ENCODE results near the gene VPS16.

VPS16 gene

GRCh38 chr20:2835331-2835796 is 5.2 kb upstream of the VPS16 start:
- DNase-seq (ENCODE audit: low read depth): no peak

- DNase-seq (ENCODE audit: low read depth): no peak
These were observed 4.5 kb upstream of the VPS16 start for GRCh38 chr20:2836035-2836434.

DNA sequence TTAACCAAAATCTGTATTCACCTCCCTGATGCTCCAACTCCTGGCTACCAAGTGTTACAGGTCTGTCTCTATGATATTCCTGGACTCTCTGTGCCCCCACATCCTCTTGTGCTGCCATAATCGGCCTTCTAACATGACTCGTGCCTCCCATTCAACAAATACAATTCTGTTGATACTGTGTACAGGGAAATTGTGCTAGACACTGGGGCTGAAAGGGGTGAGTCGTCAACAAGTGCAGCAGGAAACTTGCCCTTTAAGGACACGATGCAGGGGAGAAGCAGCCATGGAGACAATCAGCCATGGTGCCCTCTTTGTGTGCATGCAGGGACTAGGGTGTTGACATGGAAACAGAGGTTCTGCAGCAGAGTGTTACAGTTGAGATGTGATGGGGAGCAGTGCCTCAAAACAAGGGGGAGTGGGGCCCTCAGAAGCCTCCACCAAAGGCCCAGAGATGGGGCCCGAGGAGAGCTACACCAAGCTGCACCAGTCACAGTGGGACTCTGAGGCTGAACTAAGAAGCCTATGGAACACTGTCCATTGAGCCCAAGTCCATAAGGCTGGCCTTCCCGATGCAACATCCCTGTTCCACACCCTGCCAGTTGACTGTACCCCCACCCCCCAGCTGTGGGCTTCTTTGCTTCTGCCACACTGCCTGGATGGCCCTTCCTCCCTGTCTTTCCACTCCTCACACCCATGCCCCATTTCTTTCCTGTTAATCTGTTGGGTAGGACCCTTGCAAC is 3.2 kb upstream of the VPS16 start:
- DNase-seq (ENCODE audit: low read depth): no peak

DNA sequence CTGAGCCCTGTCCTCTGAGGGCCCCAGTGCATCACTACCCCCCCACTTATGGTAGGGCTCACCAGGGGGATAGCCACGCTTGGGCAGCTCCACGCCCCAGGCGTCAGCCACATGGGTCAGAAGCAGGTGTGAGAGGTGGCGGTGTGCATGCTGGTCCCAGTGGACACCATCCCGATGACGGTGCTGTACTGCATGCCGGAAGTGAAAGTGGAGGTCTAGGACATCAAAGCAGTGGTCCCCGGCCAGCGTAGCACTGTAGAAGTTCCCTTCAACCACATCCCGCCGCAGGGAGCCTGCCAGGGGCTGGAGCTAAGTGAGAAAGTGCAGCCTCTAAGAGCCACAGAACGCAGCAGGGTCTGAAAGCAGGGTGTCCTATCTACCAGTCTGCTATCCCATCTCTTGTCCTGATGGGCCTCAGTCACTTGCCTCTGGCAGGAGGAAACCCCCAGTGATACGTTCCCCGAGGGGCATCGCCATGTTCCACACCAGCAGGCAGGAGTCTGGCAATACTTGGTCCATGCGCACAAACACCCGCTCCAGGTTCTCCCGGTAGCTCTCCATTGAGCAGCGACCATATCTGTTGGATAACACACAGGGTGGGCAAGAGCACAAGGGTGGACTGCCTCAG is 2.3 kb upstream of the VPS16 start:
- DNase-seq (ENCODE audit: low read depth): no peak

GRCh38 chr20:2838847-2839671 is 1.5 kb upstream of the VPS16 start:
- no peak for DNase-seq (ENCODE audit: low read depth)

DNA sequence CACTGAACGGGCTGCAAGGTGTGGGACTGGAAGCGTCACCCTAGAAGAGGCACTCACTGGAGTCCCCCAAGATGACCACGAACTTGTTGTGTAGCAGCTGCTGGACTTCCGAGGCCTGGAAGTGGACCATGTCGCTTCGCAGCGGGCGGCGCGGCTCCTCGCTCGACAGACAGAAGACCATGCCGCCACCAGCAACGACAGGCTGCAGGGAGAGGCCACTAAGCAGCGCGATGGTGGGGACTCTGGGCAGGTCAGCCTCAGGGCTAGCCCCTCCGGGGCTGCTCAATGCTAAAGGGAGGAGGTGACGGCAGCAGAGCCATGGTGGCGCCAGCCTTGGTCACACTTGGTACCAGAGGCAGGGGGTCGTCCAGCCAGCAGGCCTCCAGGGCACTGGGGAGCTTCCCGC is 810 bp upstream of the VPS16 start:
- DNase-seq (ENCODE audit: low read depth): no peak

GRCh38 chr20:2840967-2841531 is 504 bp downstream of the VPS16 start:
- DNase-seq (ENCODE audit: low read depth): peak; percentile 26

GRCh38 chr20:2845607-2846006 is 5.1 kb downstream of the VPS16 start:
- DNase-seq (ENCODE audit: low read depth): no peak

DNA sequence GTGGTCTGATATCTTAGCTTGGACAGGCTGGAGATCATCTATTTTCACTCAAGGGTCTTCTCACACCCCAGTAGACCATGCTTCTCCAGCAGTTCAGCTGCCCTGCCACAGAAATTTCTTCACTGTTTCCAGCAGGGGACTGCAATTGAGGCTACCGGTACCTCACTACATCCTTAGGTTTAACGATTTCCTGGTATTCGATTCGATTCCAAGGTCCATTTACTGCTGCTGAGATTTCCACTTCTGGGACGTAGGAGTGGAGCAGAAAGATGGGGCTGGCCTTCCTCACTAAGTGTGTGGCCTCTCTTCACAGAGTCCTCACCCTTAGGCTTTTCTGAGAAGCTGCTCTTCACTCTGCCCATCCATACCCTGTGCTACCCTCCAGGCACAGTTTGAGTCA is 6.2 kb downstream of the VPS16 start:
- DNase-seq (ENCODE audit: low read depth): no peak

- DNase-seq (ENCODE audit: low read depth): no peak
These were observed 7.3 kb downstream of the VPS16 start for GRCh38 chr20:2847802-2848201.

- no peak for DNase-seq (ENCODE audit: low read depth)
These were observed 9.0 kb downstream of the VPS16 start for GRCh38 chr20:2849529-2849928.

GRCh38 chr20:2851086-2851485 is 10.5 kb downstream of the VPS16 start:
- no peak for DNase-seq (ENCODE audit: low read depth)

DNA sequence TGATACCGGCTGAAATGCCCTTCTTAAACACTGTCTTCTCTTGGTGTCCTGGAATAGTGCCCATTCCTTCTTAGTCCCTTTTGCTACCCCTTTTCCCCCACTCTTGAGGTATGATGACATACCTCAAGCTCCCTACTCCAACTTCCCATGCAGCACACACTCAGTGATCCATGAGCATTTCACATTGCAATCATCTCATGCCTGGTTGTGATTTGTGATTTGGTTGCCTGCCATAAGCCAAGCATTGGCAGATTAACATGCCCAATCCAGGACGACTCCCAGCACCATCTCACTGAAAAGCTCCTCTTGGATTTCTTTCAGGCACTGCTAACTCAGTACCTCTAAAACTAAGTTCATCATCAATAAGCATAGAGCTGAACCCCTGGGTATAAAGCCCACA is 18.0 kb downstream of the VPS16 start:
- DNase-seq (ENCODE audit: low read depth): no peak

- DNase-seq (ENCODE audit: low read depth): no peak
These were observed 19.0 kb downstream of the VPS16 start for GRCh38 chr20:2859330-2860121.

GRCh38 chr20:2864626-2865025 is 24.1 kb downstream of the VPS16 start:
- DNase-seq (ENCODE audit: low read depth): no peak

GRCh38 chr20:2865101-2865500 is 24.6 kb downstream of the VPS16 start:
- no peak for DNase-seq (ENCODE audit: low read depth)

GRCh38 chr20:2865630-2866029 is 25.1 kb downstream of the VPS16 start:
- peak; percentile 25 for DNase-seq (ENCODE audit: low read depth)

DNA sequence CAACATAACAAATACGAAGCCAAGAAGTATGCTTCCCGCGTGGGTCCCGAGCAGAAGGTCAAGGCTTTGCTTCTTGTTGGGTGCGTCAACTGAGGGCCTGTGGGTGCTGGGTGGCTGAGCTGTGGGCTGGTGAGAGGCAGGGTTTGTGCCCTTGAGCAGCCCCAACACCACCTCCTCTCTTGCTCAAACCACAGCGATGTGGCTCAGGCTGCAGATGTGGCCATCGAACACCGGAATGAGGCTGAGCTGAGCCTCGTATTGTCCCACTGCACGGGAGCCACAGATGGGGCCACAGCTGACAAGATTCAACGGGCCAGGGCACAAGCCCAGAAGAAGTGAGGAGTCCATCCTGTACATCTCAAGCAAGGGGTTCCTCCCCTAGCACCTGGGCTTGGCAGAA is 25.7 kb downstream of the VPS16 start:
- no peak for DNase-seq (ENCODE audit: low read depth)

DNA sequence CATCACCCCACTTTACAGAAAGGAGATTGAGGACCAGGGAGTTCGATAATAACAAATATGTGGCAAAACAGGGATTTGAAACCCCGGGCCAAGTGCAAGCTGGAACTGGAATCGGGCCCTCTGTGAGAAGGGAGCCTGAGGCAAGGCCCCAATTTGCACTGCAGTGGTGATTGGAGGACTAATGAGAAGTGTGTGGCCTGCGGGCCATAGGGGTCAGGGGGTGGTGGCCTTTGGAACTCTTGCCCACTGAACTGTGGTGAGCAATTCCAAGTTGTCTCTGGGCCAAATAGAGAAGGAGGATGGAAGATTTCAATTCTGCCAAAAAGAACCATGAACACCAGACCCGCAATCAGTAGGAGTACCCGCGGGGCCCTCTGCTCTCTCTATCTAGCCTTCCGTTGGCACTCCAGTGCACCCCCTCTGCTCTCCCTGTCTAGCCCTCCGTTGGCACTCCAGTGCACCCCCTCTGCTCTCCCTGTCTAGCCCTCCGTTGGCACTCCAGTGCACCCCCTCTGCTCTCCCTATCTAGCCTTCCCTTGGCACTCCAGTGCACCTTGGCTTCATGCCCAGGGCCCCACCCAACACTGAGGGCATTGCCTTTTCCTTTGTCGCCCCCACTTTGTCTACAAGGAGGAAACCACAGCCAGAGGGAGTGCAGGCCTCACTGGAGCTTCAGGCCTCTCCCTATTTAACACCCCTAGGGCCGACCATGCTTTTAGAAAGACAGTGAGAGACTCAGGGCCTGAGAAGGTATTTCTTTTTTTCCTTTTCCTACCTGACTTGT is 26.7 kb downstream of the VPS16 start:
- DNase-seq (ENCODE audit: low read depth): no peak

DNA sequence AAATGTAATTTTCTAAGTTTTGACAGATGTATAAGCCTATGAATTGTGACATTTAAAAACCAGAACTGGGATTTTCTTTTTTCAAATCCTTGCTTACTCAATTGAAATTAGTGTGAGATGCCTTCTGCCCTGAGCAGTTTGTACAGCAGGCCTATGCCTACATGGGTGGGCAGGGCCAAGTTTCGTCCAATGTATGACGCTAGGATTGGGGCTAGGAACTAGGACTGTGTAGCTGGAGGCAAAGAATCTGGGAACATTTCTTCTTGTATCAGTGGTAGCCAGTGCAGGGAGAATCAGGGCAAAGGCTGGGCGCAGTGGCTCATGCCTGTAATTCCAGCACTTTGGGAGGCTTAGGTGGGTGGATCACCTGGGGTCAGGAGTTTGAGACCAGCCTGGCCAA is 28.8 kb downstream of the VPS16 start:
- DNase-seq (ENCODE audit: low read depth): no peak

- DNase-seq (ENCODE audit: low read depth): no peak
These were observed 30.5 kb downstream of the VPS16 start for GRCh38 chr20:2871111-2871465.

Measured in activated T-cell treated with anti-CD3 and anti-CD28 coated beads for 24 hours (primary cell).